KOPT-K1 (cell line): ENCODE measurements around the gene TENM3.

Experiments used
- H3K27ac ChIP-seq: fragments of 200-600 bp; sonication (generic); 2 replicates; pipeline ENCODE4 v1.5.1; 2016; ENCODE audit warnings: antibody characterized with exemption, mild to moderate bottlenecking, low read depth, low read length; ENCODE audit not compliant: poor library complexity, severe bottlenecking
- H3K36me3 ChIP-seq: fragments of 200-600 bp; sonication (generic); 2 replicates; pipeline ENCODE4 v1.5.1; 2017; ENCODE audit warnings: antibody characterized with exemption, mild to moderate bottlenecking, low read length, moderate library complexity; ENCODE audit not compliant: insufficient read depth
- H3K9me3 ChIP-seq: fragments of 200-600 bp; sonication (generic); 2 replicates; pipeline ENCODE4 v1.5.1; 2017; ENCODE audit warnings: antibody characterized with exemption, low read length, mild to moderate bottlenecking; ENCODE audit not compliant: insufficient read depth, poor library complexity, severe bottlenecking

The TENM3 gene

DNA sequence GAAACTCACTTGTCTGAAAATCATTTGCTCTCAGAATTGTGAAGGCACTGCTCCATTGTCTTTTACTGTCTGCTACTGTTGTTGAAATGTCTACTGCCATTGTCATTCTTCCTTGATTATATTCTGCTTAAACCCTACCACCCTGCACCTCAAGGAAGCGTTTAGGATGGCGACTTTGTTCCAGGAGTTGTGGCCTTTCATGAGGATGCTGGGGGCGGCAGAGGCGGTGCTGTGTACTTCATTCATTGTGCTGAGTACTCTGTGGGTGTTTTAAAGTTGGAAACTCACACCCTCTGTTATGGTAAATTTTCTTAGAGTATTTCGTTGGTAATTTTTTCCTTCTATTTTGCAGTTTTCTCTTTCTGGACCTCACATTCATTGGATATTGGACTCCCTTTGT, 258.9 kb downstream of the TENM3 start:
- no peaks in the 10 kb centered on the region for H3K9me3 ChIP-seq
- H3K36me3 ChIP-seq = no peaks in the 10 kb centered on the region
- H3K27ac ChIP-seq = no peak overlapping the region

DNA sequence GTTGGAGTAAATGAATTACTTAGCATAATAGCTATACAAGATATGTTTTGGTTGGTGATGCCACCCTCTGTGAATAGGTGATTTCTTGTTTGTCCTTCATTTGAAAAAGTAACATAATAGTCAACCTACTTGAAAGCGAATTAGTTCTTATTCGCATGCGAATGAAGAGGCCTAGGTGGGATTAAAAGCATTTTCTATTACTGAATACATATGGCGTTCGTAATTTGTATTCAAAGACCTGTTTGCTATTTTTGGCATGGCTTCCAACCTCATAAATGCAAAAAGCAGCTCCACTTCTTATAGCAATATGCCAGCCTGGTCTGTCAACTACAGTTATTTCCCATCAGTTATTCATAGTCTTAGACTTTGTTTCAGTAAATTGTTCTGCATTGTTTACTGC, 261.3 kb downstream of the TENM3 start:
- no peaks in the 10 kb centered on the region for H3K9me3 ChIP-seq
- H3K27ac ChIP-seq = no peak overlapping the region
- no peaks in the 10 kb centered on the region for H3K36me3 ChIP-seq

DNA sequence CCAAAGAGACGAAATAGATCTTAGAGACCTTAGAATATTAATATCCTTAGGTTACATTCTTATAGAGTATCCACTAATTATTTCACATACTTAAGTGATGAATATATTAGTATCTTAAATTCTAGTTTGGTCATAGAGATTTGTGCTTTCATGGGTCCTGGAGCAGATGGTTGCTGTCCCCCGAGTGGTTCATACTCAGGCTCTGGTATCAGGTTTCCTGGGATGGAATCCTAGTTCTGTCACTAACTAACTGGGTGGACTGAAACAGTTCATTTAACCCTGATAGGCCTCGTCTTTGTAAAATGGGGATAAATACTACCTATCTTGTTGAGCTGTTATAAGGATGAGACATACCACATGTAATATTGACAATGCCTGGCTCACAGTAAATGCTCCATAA, 264.6 kb downstream of the TENM3 start:
- H3K27ac ChIP-seq = no peak overlapping the region
- H3K36me3 ChIP-seq = no peaks in the 10 kb centered on the region
- no peaks in the 10 kb centered on the region for H3K9me3 ChIP-seq

DNA sequence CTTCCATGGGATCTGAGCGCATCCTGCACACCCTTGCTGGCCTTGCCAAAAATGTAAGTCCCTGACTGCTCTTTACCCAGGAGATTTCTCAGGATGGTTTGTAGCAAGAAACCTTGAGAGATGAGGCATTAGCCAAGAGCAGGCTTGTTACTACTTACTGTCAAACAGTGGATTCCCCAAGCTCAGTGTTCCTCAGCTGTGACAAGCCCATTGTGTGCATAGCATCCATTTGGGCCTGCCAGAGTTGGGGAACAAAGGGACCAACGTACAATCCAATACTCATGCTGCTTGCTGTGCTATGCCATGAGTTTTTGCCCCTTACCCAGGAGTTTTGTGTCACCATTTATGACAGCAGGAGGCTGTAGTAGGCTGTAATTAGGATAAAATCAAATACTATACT, 267.6 kb downstream of the TENM3 start:
- Histone ChIP-seq H3K36me3 (no peaks in the 10 kb centered on the region), H3K27ac (no peak overlapping the region), H3K9me3 (no peaks in the 10 kb centered on the region)

DNA sequence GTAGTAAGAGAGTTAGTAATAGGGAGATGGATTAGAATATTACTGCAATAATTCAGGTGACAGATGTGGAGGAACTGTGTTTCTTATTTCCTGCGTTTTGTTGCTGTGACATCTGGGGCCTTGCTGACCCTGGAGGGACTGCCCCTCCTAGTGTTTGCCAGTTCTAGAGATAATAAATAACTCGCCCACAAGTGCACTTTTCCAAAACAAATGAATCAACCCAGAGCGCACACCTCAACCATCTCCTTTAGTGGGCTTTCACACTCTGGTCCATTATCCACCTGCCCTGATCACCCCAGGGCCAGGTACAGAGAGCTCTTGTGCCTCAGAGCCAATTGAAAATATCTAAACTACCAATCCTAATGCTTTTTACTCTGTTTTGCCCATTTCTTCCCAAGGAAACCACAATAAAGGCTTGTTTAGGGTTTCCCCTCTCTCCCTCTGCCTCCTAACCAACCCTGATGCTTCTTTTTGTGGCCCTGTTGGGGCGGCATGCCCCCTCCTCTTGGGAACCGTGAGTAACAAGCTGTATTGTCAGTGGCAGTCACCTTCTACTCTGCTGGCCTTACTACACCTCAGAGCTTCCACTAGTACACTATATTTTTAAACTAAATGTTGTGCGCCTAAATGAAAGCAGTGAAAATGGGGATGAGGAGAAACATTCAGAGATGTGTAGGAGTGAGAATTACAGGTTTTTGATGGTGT, 270.5 kb downstream of the TENM3 start:
- Histone ChIP-seq H3K9me3 (no peaks in the 10 kb centered on the region), H3K36me3 (no peaks in the 10 kb centered on the region), H3K27ac (no peak overlapping the region)

DNA sequence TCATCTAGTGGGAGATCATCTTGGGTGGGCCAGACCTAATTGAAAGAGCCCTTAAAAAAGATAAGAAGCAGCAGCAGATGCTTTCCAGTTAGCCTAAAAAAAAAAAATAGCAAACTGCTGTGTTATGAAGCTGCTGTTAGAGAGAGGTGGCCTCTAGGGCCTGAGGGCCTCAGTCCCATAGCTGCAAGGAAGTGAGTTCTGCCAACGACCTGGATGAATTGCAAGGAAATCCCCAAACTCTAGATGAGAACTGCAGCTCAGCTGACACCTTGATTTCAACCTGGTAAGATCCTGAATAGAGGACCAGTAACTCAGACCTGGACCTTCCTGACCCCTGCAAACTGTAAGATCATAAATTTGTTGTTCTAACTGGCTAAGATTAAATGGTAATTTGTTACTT, 275.2 kb downstream of the TENM3 start:
- Histone ChIP-seq H3K27ac (no peak overlapping the region), H3K36me3 (no peaks in the 10 kb centered on the region), H3K9me3 (no peaks in the 10 kb centered on the region)

DNA sequence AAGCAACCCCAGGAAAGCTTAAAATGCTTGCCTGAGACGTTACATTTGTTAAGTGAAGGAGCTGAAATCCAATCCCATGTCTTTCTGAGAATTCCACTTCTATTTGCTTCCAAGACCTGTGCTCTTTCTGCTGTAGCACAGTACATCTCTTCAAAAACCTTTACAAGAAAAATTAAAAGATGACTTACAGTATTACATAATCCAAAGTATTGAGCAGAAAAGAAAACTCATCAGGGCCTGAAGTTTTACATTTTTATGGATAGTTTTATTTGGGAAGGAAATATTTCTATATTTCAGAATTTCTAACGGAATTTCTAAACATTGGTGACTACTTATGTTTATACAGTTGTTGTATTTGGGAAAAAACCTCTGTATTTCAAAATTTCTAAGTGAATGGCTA, 276.3 kb downstream of the TENM3 start:
- no peak overlapping the region for H3K27ac ChIP-seq
- H3K36me3 ChIP-seq = no peaks in the 10 kb centered on the region
- H3K9me3 ChIP-seq = no peaks in the 10 kb centered on the region

DNA sequence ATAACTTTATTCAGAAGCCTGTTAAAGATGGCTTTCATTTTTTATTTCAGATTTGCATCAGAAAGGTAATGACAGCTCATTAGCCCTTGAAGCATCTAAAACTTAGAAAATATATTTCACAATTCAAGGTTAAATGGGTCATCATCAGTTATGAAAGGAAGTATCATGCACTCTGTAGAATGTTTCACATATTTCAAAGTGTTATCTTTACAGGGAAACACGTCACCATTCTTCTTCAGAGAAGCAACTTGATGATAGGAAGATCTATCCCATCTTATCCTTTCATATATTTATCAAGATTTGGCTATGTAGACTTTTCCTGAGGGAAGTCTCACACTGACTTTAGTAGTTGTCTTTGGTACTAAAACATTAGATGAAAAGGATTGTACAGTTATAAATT, 277.8 kb downstream of the TENM3 start:
- H3K27ac ChIP-seq = no peak overlapping the region
- H3K9me3 ChIP-seq = no peaks in the 10 kb centered on the region
- no peaks in the 10 kb centered on the region for H3K36me3 ChIP-seq

DNA sequence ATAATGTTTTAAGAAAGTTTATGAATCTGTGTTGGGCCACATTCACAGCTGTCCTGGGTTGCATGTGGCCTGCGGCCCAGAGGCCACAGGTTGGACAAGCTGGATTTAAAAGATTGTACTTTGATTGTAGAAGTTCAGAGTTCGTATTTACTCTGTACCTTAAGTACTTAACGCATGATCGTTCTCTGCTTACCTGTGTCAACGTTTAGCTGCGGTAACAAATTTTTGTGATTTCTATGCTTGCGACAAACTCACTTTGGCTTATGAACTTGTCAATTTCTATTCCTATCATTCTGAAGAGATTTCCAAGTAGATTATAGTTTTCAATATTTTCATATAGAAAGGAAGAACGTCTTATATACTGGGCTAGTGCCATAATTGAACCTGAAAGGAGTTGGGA, 285.6 kb downstream of the TENM3 start:
- Histone ChIP-seq H3K36me3 (no peaks in the 10 kb centered on the region), H3K9me3 (no peaks in the 10 kb centered on the region), H3K27ac (no peak overlapping the region)

DNA sequence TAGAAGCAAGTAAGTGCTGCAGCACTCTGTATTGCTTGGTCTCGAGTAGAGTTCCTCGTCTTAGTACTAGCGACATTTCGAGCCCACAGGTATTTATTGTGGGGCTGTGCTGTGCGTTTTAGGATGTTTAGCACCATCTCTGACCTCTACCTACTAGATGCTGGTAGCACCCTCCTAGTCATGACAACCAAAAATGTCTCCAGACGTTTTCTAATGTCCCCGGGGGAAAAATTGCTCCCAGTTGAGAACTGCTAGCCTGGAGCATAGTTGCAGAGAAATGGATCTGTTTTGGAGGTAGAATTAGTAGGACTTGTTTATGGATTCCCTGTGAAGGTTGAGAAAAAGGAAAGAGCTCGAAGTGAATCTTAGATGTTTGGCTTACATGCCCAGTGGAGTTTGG, 287.2 kb downstream of the TENM3 start:
- Histone ChIP-seq H3K9me3 (no peaks in the 10 kb centered on the region), H3K36me3 (no peaks in the 10 kb centered on the region), H3K27ac (no peak overlapping the region)

DNA sequence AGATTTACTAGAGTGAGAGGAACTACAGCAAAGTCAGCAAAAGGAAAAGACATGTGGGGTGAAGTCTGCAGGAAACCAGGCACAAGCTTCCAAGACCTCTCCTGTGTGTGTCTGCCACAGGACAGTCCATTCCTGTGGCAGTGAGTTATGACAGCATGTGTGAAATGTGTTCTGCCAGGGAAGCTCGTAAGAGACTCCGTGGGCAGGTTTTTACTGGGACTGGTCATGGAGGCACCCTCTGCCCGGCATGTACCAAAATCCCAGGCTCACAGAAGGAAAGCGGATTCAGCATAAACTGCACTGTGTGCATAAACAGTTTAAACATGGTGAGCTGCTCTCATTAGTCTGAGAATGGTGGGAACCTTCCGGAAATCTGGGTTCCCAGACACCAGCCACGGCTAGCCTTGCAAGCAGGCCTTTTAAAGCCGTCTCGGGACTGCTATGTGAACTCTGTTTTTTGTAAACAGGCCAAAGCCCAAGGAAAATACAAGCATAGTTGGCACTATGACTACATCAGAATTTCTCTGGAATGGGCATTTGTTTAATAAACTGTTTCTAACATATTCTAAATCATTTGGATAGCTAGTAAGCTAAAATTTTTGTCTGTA, 288.5 kb downstream of the TENM3 start:
- H3K9me3 ChIP-seq = no peaks in the 10 kb centered on the region
- H3K36me3 ChIP-seq = no peaks in the 10 kb centered on the region
- H3K27ac ChIP-seq = no peak overlapping the region

DNA sequence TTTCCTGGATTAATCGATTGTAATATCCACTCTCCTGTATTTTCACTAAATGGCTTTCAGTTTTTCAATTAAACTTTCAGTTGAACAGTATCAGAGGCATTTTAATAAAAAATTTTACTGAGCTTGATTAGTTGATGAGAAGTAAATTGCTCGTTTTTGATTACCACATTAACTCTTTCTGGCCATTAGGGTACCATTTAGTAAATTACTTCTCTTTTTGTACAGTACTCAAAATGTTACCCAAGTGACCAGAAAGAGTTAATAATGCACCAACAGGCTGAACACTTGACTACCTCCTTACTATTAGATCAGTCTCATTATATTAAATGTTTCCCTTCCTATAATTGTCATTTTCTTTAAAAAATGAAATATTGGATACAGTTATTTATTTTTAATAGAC, 289.2 kb downstream of the TENM3 start:
- H3K36me3 ChIP-seq = no peaks in the 10 kb centered on the region
- H3K9me3 ChIP-seq = no peaks in the 10 kb centered on the region
- H3K27ac ChIP-seq = no peak overlapping the region

DNA sequence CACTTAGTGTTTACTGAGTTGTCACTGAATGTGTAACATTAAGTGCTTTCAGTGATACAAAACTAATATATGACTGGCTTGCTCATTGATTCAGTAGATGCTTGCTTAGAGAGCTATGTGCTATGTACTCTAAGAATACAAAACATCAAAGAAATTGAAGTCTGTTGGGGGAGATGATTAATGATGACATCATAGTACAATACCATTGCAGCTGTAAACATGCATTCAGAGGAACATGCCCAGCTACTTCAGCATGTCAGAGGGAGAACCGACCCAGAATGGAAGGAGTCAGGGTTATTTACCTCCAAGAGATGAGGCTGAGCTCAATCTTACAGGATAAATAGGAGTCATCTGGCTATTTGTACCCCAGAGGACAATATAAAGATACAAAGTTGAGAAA, 290.8 kb downstream of the TENM3 start:
- Histone ChIP-seq H3K27ac (no peak overlapping the region), H3K9me3 (no peaks in the 10 kb centered on the region), H3K36me3 (no peaks in the 10 kb centered on the region)

DNA sequence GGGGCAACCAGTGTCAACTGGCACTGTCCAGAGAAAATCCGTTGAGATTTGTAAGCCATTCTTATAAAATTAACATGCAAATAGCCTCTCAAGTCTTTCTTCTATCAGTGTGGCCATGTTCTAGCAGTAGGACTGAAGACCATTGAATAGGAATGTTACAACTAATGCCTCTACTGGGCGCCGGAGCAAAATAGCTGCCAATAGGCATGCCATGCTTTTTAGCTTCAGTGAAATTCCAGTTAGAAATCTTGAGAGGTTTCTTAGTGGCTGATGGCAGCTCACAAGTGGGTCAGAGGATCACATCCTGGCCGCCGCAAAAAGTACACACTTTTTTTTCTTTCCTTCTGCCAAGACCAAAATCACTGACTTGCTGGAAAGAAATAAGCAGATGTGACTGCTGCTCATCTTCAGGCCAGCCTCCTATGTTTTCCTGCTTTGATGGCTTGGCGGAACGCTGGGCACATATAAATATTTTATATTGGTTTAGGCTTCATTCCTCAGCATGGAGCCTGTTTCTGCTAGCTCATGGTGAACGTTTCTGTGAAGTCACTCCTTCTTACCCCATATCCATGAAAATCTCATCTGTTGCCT, 293.1 kb downstream of the TENM3 start:
- H3K9me3 ChIP-seq = no peaks in the 10 kb centered on the region
- no peak overlapping the region for H3K27ac ChIP-seq
- no peaks in the 10 kb centered on the region for H3K36me3 ChIP-seq

DNA sequence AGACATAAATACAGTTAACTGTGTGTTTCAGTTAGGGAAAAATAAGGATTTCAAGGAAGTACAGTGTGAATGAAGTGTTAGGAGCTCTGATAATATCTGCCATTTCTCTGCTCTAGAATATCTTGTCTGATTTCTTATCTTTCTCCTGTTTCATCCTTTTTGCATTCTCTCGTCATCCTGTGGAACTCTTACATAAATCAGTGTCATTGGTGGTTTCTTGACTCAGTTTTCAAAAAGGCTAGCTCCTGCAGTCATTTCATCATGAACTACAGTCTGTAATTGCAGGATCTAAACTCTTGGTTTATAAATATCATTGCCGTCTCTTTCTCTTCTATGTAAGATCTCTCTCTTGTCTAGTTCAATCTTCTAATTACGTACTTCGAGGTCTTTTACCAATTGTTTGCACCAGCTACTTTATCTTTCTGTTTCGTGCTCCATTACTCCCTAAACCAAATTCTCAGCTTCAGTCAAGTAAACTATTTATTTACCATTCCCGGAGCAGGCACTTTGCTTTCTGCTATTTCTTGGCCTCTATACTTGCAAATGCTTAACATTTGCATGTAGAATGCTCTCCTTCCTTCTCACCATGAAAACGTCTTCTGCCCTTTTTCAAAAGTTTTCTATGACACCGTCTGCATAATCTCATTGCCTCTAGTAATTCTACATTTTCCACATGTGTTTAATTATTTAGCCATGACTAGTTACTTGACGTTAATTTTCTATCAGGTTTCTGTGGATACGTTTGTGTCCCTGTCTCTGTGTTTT, 294.0 kb downstream of the TENM3 start:
- Histone ChIP-seq H3K9me3 (no peaks in the 10 kb centered on the region), H3K36me3 (no peaks in the 10 kb centered on the region), H3K27ac (no peak overlapping the region)
